Fibroblast of skin of right biceps (primary cell): Measurements from ENCODE around the gene MICAL3.
A peak's percentile ranks its signal among the peaks of the same experiment; 100 is the strongest.
"Not testable (repeated sequence)": the region's sequence is repeated elsewhere in the genome, so short reads cannot be mapped to it uniquely, and the experiment has no call there.

ENCODE experiments used
- DNase-seq: peaks from one replicate; pipeline ENCODE4 v3.0.0-alpha.2; 2013

Gene MICAL3

GRCh38 chr22:17992976-17993375, 31.4 kb downstream of the MICAL3 start:
- DNase-seq, result not testable (repeated sequence)

- not testable (repeated sequence) for DNase-seq
Observed at GRCh38 chr22:17991992-17992391, 32.4 kb downstream of the MICAL3 start.

GRCh38 chr22:17990942-17991341, 33.4 kb downstream of the MICAL3 start:
- no peak for DNase-seq

GRCh38 chr22:17990147-17990546, 34.2 kb downstream of the MICAL3 start:
- DNase-seq, result peak; percentile 56

GRCh38 chr22:17988800-17989513, 35.4 kb downstream of the MICAL3 start:
- DNase-seq, result no peak

- DNase-seq, result no peak
Observed at GRCh38 chr22:17985606-17986005, 38.8 kb downstream of the MICAL3 start.

- DNase-seq, result not testable (repeated sequence)
Observed at GRCh38 chr22:17985071-17985470, 39.3 kb downstream of the MICAL3 start.

GRCh38 chr22:17984114-17984513, 40.2 kb downstream of the MICAL3 start:
- DNase-seq, result no peak

- no peak for DNase-seq
Observed at GRCh38 chr22:17982572-17983141, 41.7 kb downstream of the MICAL3 start.

GRCh38 chr22:17981497-17981896, 42.9 kb downstream of the MICAL3 start:
- no peak for DNase-seq

- no peak for DNase-seq
Observed at GRCh38 chr22:17980638-17981051, 43.7 kb downstream of the MICAL3 start.

GRCh38 chr22:17980015-17980590, 44.3 kb downstream of the MICAL3 start:
- DNase-seq, result no peak

- DNase-seq, result no peak
Observed at GRCh38 chr22:17978027-17978426, 46.3 kb downstream of the MICAL3 start.

GRCh38 chr22:17977371-17977770, 47.0 kb downstream of the MICAL3 start:
- no peak for DNase-seq

- DNase-seq, result no peak
Observed at GRCh38 chr22:17976121-17976520, 48.2 kb downstream of the MICAL3 start.

- no peak for DNase-seq
Observed at GRCh38 chr22:17974703-17975372, 49.5 kb downstream of the MICAL3 start.

GRCh38 chr22:17974087-17974486, 50.3 kb downstream of the MICAL3 start:
- no peak for DNase-seq

- DNase-seq, result no peak
Observed at GRCh38 chr22:17973217-17973616, 51.1 kb downstream of the MICAL3 start.

GRCh38 chr22:17972385-17973191, 51.8 kb downstream of the MICAL3 start:
- peak; percentile 73 for DNase-seq

GRCh38 chr22:17971711-17972110, 52.6 kb downstream of the MICAL3 start:
- no peak for DNase-seq

GRCh38 chr22:17970201-17970708, 54.1 kb downstream of the MICAL3 start:
- peak; percentile 65 for DNase-seq

- peak; percentile 94 for DNase-seq
Observed at GRCh38 chr22:17969701-17970113, 54.7 kb downstream of the MICAL3 start.

- no peak for DNase-seq
Observed at GRCh38 chr22:17968126-17968525, 56.2 kb downstream of the MICAL3 start.
